BE2C (cell line): ENCODE measurements around the gene COL25A1.

Experiments
- DNase-seq: peaks from one replicate; pipeline ENCODE4 v3.0.0-alpha.2; 2020
- H3K27me3 ChIP-seq: fragments of 250-450 bp; sonication (Bioruptor Pico); 2 replicates; pipeline ENCODE4 v1.5.1; 2020; ENCODE audit warnings: mild to moderate bottlenecking
- H3K36me3 ChIP-seq: fragments of 250-450 bp; sonication (Bioruptor Pico); 2 replicates; pipeline ENCODE4 v1.5.1; 2020; ENCODE audit warnings: mild to moderate bottlenecking
- H3K4me1 ChIP-seq: fragments of 250-450 bp; sonication (Bioruptor Pico); 2 replicates; pipeline ENCODE4 v1.5.1; 2020
- H3K4me3 ChIP-seq: 2 replicates; pipeline ENCODE4 v1.5.1; 2011; ENCODE audit warnings: low read depth, low read length
- H3K9me3 ChIP-seq: fragments of 250-450 bp; sonication (Bioruptor Pico); 2 replicates; pipeline ENCODE4 v1.5.1; 2020
- CTCF ChIP-seq: IDR thresholded peaks from 2 replicates; pipeline ENCODE4 v1.5.1; 2012; ENCODE audit warnings: mild to moderate bottlenecking, low read depth, low read length

COL25A1 gene

GRCh38 chr4:108893468-108893867, 409.0 kb downstream of the COL25A1 start:
- Histone ChIP-seq H3K4me3 (no peak overlapping the region), H3K4me1 (no peaks in the 10 kb centered on the region), H3K9me3 (no peaks in the 10 kb centered on the region), H3K27me3 (no peaks in the 10 kb centered on the region), H3K36me3 (no peaks in the 10 kb centered on the region)
- TF ChIP-seq CTCF = no peak
- DNase-seq = no peak

GRCh38 chr4:108891896-108892590, 410.4 kb downstream of the COL25A1 start:
- no peaks in the 10 kb centered on the region for H3K4me1 ChIP-seq
- DNase-seq = no peak
- no peak overlapping the region for H3K4me3 ChIP-seq
- no peak for TF ChIP-seq CTCF
- no peaks in the 10 kb centered on the region for H3K36me3 ChIP-seq
- no peaks in the 10 kb centered on the region for H3K27me3 ChIP-seq
- H3K9me3 ChIP-seq = no peaks in the 10 kb centered on the region

DNA sequence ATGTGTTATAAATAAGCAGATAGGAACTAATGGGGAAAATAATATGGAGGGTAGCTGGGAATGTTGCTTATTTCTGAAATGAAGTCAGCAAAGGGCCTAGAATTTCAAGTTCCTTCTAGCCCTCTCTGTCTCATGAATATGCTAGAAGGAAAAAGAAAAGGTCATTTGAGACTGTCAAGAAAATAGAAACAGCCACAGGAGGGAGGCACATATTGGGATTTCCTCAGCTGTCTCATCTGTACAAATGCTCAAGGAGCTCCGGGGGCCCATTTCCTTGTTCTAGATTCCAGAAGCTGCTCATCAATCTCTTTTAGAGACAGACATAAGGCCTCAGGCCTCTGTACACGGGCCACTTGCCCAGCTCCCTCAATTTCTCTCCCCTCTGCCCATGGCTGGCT, 412.0 kb downstream of the COL25A1 start:
- H3K4me1 ChIP-seq = no peaks in the 10 kb centered on the region
- H3K36me3 ChIP-seq = no peaks in the 10 kb centered on the region
- H3K27me3 ChIP-seq = no peaks in the 10 kb centered on the region
- no peak for TF ChIP-seq CTCF
- no peak for DNase-seq
- H3K4me3 ChIP-seq = no peak overlapping the region
- H3K9me3 ChIP-seq = no peaks in the 10 kb centered on the region

DNA sequence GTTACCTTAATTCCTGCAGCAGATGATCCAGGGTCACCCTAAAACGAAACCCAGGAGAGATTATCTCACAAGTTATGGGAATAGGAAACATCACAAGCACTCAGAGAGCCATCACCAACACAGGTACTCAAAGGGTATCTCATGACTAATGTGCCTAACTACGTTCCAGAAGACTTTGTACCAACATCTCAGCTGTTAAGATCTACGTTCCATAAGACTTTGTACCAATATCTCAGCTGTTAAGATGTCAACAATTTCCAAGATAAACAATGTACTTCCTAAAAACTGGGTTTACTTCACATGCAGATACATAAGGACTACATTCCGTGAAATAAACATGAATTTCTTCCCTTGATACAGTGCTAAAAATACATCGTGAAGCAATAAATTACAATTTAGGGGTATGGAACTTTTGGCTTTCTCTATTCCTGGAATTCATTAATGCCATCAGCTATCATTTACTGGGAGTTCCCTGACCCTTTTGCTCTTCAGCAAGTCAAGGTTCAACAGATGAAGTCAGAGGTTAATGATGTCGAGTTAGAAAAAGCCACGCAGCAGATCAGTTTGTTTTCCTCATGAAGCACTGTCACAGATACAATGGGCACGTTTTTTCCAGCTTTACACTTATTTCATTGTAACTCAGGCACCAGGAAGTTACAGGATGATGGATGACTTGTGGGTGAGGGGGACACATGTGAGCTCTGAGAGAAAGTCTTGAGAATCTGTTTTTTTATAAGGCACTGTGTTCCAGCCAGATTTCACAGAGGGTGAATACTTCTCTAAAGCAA, 412.6 kb downstream of the COL25A1 start:
- Histone ChIP-seq H3K4me1 (no peaks in the 10 kb centered on the region), H3K4me3 (no peak overlapping the region), H3K27me3 (no peaks in the 10 kb centered on the region), H3K9me3 (no peaks in the 10 kb centered on the region), H3K36me3 (no peaks in the 10 kb centered on the region)
- no peak for DNase-seq
- TF ChIP-seq CTCF = no peak

DNA sequence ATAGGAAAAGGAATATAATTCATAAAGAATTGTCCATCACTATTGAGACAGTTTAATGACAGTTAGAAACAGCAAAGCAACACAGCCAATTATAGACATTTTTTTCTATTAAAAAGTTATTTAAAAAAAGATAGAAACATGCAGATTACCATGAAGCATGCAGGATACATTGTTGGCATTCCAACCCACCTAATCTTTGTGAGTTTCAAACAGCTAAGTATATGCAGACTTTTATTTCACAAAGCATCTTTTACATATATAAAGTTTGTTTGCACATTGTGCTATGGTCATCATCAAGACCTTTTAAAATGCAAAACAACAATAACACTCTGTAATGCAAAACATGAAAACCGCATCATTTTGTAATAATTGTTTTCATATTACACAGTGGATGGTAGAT, 413.7 kb downstream of the COL25A1 start:
- no peak for DNase-seq
- Histone ChIP-seq H3K36me3 (no peaks in the 10 kb centered on the region), H3K4me3 (no peak overlapping the region), H3K4me1 (no peaks in the 10 kb centered on the region), H3K9me3 (no peaks in the 10 kb centered on the region), H3K27me3 (no peaks in the 10 kb centered on the region)
- no peak for TF ChIP-seq CTCF

DNA sequence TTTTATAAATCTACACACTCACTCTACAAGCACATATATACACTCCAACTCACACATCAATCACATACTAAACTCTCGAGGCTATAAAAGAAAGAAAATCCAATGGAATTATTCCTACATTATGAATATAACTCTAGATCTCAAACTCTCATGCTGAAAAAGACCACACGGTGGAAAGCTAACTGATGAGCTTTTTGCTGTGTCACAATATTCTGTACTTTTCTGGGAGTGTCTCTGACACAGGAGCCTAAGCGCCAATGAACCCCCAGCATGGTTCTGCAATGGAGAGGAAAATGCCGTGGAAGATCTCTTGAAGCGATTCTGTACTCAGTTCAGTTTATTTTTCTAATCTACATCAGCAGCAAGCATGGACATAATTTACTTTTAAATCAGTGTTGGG, 415.4 kb downstream of the COL25A1 start:
- TF ChIP-seq CTCF = no peak

More for the DNA sequence above, 415.4 kb downstream of the COL25A1 start:
- H3K4me1 ChIP-seq = no peaks in the 10 kb centered on the region
- H3K36me3 ChIP-seq = no peaks in the 10 kb centered on the region
- H3K9me3 ChIP-seq = no peaks in the 10 kb centered on the region
- DNase-seq = no peak
- no peak overlapping the region for H3K4me3 ChIP-seq
- no peaks in the 10 kb centered on the region for H3K27me3 ChIP-seq
